Measurements from ENCODE around the gene MOSPD2.

- TF ChIP-seq CTCF (conservative IDR thresholded peaks at IDR 0.05 in 1 of 2, IDR thresholded peaks at IDR 0.05 in 1 of 2; ENCODE audit: extremely low read depth in 1 of 2, insufficient read depth in 1 of 2, low read depth in 1 of 2, low read length in 2 of 2) (no peak), EZH2 (IDR thresholded peaks at IDR 0.05; ENCODE audit: borderline replicate concordance, low read length) (no peak)
These were observed 58.9 kb downstream of the MOSPD2 start for GRCh38 chrX:14932136-14932535.
